M059J (cell line): ENCODE data around the gene AP5Z1. TPM values are rescaled to one million over a fixed set of nuclear protein-coding genes. Genes with fewer than 3 reads are reported as not detected.
A peak's percentile ranks its signal among the peaks of the same experiment; 100 is the strongest.
"Not testable (repeated sequence)": the region's sequence is repeated elsewhere in the genome, so short reads cannot be mapped to it uniquely, and the experiment has no call there.

ENCODE experiments used
- DNase-seq: peaks from one replicate; pipeline ENCODE4 v3.0.0-alpha.2; 2012; ENCODE audit warnings: low read depth
- total RNA-seq: library from RNA; depleted of rRNA; stranded (reverse); fragments of >200 nt; shearing (Covaris generic); gene quantifications from 2 replicates; pipeline ENCODE4 v1.2.3, GENCODE V29; 2014

AP5Z1 gene
- total RNA-seq, 1 experiment from 2014 or later, result 22.7 TPM

- DNase-seq, result not testable (repeated sequence)
These were observed 27.2 kb downstream of the AP5Z1 start for GRCh38 chr7:4802577-4802976.

- DNase-seq, result no peak
These were observed 28.2 kb downstream of the AP5Z1 start for GRCh38 chr7:4803397-4804241.

- no peak for DNase-seq
These were observed 29.9 kb downstream of the AP5Z1 start for GRCh38 chr7:4805110-4805983.

- no peak for DNase-seq
These were observed 30.5 kb downstream of the AP5Z1 start for GRCh38 chr7:4805984-4806300.

- DNase-seq, result no peak
These were observed 31.7 kb downstream of the AP5Z1 start for GRCh38 chr7:4806983-4807597.

GRCh38 chr7:4807598-4808016 lies 32.2 kb downstream of the AP5Z1 start:
- DNase-seq, result no peak

GRCh38 chr7:4808026-4808425 lies 32.6 kb downstream of the AP5Z1 start:
- DNase-seq, result no peak

GRCh38 chr7:4808565-4808964 lies 33.1 kb downstream of the AP5Z1 start:
- no peak for DNase-seq

- no peak for DNase-seq
These were observed 33.7 kb downstream of the AP5Z1 start for GRCh38 chr7:4809091-4809591.

GRCh38 chr7:4809666-4810065 lies 34.2 kb downstream of the AP5Z1 start:
- peak; percentile 19 for DNase-seq

GRCh38 chr7:4814433-4814832 lies 39.0 kb downstream of the AP5Z1 start:
- DNase-seq, result no peak

- no peak for DNase-seq
These were observed 39.7 kb downstream of the AP5Z1 start for GRCh38 chr7:4815121-4815520.

- no peak for DNase-seq
These were observed 40.4 kb downstream of the AP5Z1 start for GRCh38 chr7:4815609-4816418.

- DNase-seq, result no peak
These were observed 41.1 kb downstream of the AP5Z1 start for GRCh38 chr7:4816419-4817080.

- DNase-seq, result no peak
These were observed 41.9 kb downstream of the AP5Z1 start for GRCh38 chr7:4817178-4817901.

GRCh38 chr7:4818000-4818794 lies 42.8 kb downstream of the AP5Z1 start:
- DNase-seq, result no peak

GRCh38 chr7:4819560-4820404 lies 44.4 kb downstream of the AP5Z1 start:
- no peak for DNase-seq

- no peak for DNase-seq
These were observed 45.1 kb downstream of the AP5Z1 start for GRCh38 chr7:4820405-4820966.
